NCI-H226 (cell line): ENCODE data around the gene COMT.
"Not testable (repeated sequence)": the region's sequence is repeated elsewhere in the genome, so short reads cannot be mapped to it uniquely, and the experiment has no call there.

Experiments
- DNase-seq: peaks from one replicate; pipeline ENCODE4 v3.0.0-alpha.2; 2015

The COMT gene

DNA sequence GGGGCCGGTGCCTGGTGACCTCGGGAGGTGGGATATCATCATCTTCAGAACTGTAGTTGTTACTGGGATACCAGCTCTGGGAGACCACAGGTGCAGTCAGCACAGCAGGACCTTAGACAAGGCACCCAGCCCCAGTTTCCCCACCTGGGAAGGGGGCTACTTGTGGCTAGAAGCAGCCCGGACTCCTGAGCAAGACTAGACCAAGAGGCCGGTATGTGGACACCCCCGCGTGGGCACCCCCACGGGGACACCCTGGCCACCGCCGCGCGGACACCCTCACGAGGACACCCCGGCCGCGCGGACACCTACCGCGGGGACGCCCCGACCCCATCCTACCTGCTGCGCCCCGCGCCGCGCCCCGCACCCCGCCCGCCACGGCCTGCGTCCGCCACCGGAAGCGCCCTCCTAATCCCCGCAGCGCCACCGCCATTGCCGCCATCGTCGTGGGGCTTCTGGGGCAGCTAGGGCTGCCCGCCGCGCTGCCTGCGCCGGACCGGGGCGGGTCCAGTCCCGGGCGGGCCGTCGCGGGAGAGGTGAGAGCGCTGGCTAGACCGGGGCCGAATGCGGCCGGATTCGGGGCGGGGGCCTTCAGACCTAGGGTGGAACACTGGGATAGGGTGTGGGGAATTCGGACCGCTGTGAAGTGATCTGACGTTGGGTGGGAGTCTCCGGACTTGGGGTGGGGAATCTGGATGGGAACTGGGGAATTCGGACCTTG is at the start of gene COMT, which contains the start of gene TXNRD2:
Gene COMT, plus strand, starts transcription at position 408 of the 718 bp plus-strand sequence. CDS start 20,755 bp downstream, outside the sequence.
Gene TXNRD2, minus strand, starts transcription at position 454 of the 718 bp plus-strand sequence. Its CDS starts 15 bp downstream, at position 439.
- DNase-seq: peak; percentile 19

DNA sequence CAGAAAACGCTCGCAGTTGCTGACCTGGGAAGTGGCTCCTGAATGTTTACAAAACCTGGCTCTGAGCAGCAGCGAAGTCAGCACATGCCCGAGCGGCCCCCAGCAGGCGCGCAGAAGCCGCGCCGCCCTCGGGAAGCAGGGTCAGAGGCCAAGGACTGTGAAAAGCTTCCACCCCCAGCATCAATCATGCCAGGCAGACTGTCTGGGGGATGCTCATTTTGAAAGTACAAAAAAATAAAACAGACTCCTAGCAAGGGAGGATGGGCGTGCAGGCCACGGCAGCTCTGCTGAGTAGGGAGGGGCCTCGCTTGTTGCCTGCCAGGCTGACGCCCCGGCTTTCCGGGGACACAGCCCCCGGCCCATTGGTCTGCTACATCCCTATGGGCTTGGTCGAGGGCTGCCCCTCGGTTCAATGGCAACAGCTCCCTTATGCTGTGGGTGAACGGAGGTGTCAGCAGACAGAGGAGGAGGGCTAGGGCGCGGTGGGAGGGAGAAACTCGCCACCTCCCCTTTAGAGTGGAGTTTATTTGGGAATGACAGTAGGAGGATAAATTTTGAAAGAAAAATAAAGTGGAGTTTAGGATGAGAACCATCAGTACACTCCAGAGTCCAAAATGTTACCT is 49.2 kb upstream of the COMT start:
- peak; percentile 45 for DNase-seq

DNA sequence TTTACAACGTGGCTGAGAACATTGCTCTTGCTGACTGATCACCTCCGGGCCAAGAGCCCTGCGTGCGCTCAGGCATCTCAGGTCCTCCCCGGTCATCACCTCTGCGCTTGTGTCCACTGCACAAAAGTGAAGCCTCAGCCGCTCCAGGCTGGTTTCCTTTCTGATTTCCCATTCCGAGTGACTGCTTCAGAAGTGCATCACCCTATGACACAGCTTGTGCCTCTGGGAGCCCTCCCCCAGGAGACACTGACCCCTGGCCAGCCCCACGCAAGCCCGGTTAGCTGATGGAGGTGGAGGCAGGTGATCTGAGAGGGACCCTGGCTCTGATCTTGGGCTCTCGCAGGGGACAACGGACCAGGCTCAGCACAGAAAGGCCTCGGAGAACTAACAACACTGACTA is 48.6 kb upstream of the COMT start:
- DNase-seq: no peak

DNA sequence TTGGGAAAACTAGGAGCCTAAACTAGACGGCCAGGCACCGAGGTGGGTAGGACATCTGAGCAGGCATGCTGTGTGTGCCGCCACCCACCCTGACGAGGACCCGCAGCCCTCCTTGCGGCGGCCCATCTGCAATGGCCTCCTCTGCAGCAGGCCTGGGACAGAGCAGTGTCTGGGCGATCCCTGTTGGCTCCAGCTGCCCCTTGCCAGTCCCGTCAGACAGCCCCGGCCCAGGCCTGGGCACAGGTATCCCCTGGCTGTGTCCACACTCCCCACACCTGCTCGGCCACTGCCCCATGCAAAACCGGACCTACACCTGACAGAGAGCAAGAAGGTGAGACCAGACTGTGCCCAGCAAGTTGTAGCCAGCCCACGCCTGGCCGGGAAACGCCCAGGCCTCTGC is 48.2 kb upstream of the COMT start:
- DNase-seq: no peak

DNA sequence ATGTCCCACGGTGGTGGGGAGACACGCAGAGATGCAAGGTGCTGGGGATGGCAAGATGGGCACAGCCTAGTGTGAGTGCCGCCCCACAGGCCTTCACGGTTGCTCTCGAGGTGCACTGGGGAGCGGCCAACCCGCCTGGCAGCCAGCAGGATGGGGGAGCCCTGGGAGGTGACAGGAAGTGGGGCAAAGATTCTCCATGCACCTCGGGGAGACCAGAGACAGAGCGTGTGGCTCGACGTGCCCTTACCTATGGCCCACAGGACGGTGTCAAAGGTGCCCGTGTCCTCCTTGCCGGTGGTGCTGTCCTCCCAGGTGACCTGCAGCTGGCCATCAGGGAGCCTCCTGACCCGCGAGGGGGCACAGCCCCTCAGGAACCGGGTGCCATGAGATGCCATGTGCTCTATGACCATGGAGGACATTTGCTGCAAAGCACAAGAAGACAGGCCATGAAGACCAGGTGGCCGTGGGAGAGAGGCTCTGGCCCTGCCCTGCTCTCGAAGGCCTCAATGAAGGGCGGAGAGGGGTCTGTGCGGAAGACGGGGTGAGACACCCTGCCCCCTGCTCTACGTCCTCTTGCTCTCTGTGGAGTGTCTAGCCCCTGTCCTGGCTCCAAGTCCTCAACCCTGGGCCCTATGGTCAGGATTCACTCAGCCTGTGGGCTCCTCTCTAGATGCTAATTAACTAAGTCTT is 46.3 kb upstream of the COMT start:
- no peak for DNase-seq

DNA sequence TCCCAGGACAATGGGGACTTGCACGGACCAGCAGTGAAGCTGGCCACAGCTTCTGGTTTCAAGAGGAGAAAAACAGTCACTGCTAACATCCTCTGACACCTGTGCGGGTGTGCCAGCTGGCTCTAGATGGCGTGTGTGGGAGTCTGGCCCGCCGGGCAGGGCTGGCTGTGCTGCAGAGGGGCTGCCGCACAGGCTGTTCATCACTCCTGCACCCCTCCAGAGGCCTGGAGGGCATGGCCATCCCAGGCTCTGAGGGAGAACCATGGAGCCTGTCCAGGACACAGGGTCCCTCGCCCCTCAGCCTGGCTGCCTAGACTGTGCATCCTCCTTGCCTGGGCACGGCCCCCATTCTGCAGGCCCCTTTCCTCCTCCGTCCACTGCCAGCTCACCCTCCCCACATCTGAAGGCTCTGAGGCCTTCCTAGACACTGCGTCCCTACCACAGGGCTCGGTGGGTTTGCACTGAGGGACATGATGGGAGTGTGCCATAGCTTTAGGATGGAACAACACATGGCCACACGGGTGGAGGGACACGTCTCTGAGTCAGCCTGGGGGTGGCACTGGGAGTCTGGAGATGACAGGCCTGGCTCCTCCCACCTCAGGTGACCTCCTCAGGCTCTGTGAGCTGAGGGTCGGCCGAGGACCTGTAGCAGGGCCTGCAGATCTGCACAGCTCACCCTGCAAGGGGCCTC is 44.8 kb upstream of the COMT start:
- DNase-seq: no peak

DNA sequence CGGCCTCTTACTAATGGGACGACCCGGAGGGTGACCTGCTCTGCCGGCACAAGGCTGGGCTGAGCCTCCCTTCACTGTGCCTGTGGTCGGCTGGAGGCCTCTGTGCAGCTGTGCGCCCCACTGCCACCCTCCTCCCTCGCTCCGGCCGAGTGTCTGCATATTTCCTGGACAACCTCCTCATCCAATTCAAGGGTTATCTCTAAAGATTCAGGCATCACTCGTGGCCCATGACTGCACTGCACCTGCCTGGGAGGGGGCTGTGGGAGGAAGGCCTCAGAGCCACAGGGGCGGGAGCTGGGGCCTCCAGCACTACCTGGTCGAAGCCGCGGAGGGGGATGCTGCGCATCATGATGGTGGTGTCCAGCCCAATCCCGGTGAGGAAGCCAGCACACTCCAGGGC is 43.8 kb upstream of the COMT start:
- DNase-seq: no peak

DNA sequence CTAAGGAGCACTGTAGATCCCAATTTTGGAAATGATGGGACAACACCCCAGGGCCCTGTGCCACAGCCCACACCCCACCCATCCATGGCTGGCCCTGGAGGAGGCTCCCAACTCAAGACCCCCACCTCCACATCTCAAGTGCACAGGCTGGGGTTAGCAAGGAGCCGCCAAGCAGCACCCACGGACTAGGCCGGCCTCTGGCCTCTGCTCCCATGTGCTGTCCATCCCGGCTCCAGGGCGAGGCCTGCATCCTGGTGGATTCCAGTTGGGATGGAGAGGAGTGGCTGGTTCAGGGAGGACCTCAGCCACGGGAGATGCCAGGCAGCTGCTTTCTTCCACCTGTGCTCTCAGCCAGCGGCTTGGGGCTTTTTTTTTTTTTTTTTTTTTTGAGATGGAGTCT is 43.4 kb upstream of the COMT start:
- no peak for DNase-seq

DNA sequence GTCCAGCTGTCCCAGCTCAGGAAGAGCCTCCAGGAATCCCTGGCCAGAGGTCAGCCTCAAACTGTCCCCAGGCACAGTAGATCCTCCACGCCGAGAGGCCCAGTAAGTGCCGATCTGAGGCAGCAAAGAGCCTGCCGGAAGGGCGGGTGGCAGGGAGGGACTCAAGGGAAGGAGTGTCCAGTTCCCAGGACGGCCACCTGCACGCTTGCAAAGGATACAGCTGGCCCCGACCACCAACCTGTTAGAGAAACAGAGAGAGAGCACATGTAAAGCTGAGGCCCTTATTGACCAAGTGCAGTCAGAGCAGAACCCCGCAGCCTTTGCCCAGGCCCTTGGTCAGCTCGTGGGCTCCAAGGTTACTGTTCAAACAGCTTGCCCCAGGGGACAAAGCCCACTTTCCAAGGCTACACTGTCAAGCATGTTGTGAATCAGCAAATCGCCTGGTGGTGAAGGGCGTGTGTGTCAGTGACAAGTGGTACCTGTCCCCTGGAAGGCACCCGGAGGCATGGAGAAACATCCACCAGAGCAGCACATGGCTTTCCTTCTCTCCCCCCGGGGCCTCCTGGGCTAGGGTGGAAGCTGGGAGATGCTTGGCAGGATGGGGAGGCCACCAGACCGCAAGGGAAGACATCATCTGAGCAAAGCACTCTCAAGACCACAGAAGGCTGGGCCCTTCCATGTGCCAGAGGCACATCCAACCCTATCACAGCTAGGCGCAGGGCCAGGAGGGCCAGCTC is 42.6 kb upstream of the COMT start:
- no peak for DNase-seq

DNA sequence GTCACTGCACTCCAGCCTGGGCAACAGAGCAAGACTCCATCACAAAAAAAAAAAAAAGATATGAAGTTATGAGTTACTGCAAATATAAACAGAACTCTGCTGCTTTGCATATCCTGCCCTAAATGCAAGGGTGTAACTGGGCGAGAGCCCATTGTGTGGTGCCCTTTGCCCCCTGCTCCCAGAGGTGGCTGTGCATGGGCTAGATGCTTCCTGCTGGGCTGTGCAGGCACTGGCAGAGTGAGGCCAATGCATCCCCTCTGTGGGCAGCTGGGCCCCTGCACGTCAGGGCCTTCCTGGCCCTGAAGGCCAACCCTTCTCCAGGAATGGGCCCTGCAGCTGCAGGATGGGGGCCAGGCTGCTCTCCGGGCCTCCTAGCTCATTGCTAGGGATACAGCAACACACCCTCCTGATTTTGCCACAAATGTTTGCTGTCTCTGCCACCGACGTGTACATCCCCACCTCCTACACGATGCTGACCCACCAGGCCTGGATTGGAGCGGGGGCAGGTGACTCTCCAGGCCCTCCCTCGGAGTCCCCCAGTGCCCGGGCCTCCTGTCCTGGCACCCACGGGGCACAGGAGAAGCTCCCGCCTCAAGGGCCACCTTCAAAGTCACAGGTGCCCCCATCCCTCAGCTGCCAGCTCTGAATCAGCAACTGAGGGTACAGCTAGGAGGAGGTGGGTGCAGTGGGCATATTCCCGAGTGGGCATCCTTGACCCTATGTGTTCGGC is 40.7 kb upstream of the COMT start:
- no peak for DNase-seq

DNA sequence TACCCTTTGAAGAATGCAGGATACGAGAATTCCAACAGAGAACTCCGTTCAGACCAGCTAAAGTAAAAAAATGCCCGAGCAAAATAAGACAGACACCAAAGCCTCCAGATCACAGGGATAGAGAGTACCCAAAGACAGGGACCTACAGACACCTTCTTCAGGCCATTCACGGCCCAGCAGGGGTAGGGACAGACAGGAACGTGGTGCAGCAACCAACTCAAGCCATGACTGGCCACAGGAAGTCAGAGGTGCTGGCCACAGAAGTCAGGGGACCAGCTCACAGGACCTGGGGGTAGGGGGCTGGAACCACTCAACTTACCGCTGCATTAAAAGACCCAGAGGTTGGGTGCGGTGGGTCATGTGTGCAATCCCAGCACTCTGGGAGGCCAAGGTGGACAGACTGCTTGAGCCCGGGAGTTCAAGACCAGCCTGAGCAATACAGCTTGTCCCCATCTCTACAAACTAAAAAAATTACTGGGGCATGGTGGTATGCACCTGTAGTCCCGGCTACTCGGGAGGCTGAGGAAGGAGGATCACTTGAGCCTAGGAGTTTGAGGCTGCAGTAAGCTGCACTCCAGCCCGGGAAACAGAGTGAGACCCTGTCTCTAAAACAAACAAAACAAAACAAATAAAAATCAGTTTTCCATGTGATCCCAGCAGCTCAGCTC is 39.9 kb upstream of the COMT start:
- no peak for DNase-seq

DNA sequence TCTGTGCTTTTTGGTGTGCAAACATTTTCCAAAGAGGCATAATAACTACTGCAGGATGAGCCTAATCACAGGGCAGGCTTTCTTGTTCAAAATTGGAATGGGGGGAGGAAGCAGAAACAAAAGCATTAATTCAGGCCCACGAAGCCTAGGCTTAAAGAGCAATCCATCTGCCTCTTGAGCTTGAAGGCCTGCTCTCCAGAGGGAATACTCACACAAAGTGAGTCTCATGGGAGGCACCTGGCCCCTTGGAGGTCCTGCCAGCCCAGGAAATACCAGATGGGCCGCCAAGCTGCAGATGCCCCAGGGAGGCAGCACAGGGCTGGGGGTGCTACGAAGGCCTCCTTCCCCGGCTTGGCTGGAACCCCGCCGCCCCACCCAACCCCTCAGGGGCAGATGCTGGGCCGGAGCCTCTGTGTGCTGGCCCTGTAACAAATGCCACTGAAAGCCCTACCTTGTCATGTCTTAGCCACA is 39.3 kb upstream of the COMT start:
- DNase-seq: no peak

DNA sequence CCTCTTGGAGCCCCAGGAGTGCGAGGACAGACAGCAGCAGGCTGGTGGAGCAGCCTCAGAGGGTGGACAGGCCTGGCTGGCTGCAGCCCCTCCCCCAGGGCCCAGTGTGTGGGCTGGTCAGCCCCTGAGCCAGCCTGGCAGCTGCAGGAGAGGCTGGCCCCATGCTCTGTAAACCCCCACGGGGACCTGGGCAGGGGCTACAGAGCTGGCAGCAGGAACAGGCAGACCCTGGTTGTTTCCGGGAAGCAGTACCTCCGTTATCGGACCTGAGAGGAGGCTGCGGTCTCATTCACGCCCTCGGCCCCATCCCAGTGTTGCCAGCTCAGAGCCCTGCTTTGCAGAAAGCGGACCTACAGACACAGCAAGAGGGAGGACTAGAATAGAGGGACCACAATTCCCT is 38.5 kb upstream of the COMT start:
- no peak for DNase-seq

DNA sequence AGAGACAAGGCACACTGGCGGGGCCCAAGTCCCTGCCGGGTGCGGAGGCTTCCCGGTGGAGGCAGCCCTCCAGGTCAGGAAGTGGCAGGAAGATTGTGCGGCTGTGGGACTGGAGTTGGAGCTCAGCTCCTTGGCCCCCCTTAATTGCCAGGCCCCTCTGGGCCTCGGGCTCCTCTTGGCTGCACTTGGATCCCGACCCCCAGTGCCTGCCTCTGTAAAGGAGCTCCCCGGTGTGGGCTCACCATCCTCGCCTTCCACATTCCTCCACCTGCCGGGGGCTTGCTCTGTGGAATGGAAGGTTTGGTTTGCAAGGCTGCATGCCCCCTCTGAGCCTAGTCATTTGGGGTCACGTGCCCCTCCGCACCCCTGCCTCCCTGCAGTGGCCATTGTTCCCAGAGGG is 38.1 kb upstream of the COMT start:
- DNase-seq: no peak

DNA sequence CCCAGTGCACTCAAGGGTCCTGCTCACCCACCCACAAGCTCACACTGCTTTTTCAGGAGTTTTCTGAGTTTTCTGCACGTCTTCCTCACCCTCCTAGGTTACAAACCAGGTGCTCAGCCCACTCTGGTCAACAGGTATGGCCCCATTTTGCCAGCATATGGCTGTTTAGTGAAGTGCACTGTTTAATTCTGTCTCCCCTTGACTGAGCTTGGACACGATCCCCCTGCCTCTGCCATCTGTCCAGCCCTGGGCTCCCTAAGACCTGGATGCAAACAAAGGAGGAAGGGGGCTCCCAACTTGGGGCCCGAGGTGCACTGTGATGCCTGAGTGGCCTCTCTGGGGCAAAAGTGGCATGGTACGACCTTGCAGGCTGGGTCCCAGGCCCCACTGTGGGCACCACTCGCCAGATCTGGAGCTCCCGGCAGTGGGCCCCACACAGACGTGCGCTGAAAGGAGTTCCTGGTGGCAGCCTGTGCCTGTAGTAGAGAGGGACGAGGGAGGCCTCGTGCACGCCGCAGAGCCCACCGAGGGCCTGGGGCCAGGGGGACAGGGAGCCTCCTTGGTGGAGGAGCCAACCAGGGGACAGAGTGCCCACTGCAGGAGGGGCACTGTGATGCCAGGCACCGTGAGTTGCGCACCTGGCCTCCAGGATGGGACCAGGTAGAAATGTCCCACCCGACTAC is 37.3 kb upstream of the COMT start:
- no peak for DNase-seq

DNA sequence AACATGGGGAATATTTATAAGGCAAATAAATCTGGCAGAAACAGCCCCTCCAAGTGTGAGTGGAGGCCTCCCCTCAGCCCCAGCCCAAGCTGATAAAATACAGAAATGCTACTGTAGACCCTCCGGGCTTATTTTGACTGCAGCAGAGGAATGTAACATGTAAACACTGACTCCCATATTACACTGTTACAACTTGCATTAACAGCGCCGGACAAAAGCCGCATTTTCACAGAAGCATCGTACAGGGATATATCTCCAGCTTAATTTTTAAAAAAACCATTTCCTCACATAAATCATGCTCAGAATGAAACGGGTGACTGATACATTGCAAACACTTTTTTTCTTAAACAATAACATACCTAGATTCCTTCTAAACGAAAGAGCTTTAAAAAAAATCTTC is 36.6 kb upstream of the COMT start:
- DNase-seq: no peak

DNA sequence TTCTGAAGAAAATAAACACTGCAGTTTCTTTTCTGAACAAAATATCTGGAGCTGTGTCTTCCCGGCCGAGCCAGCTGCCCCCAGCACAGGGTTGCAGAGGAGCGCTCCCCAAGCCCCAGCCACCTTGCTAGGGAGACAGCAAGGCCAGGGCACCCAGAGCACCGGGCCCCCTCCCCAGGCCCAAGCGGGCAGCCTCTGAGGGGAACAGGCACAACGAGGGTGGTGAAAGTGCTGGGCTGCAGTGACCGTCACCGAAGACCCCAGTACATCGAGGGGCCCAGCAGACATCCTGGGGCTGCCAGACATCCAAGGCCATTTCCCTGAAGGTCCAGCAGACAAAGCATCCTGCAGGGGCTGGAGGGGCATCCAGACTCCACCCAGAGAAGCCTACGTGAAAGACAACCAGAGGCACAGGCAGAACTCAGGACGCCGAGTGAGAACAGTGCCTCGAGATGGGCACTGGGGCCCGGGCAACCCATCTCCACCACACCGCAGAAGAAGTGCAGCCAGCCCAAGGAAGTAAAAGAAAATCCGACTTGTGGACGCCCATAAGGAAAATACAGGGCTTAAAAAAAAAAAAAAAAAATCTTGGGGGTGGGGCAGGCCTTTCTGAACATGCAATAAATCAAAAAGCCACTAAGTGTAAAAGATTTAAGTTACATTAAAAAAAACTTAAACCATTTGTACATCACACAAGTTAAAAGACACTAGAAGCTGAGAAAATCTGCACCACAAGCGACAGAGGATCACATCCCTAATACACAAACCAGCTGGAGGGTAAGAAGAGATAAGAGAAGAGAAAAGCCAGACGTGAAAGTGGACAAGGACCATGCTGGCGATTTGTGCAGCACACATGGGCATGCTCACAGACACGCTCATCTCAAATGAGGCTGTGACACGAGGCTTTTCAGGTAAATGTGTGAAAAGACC is 36.0 kb upstream of the COMT start:
- no peak for DNase-seq

DNA sequence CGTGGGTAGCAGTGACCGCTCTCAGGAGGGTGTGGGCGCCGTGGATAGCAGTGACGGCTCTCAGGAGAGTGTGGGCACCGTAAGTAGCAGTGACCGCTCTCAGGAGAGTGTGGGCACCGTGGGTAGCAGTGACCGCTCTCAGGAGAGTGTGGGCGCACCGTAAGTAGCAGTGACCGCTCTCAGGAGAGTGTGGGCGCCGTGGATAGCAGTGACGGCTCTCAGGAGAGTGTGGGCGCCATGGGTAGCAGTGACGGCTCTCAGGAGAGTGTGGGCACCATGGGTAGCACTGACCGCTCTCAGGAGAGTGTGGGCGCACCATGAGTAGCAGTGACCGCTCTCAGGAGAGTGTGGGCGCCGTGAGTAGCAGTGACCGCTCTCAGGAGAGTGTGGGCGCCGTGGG is 34.7 kb upstream of the COMT start:
- not testable (repeated sequence) for DNase-seq

DNA sequence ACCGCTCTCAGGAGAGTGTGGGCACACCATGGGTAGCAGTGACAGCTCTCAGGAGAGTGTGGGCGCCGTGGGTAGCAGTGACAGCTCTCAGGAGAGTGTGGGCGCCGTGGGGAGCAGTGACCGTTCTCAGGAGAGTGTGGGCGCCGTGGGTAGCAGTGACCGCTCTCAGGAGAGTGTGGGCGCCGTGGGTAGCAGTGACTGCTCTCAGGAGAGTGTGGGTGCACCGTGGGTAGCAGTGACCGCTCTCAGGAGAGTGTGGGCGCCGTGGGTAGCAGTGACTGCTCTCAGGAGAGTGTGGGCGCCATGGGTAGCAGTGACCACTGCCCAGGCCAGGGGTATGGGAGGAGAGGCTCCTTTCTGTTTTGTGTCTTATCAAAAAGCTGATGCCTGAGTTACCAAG is 33.7 kb upstream of the COMT start:
- DNase-seq: not testable (repeated sequence)
